ENCODE measurements around the gene SERINC3. TPM values are rescaled to one million over a fixed set of nuclear protein-coding genes. Genes with fewer than 3 reads are reported as not detected.
A peak's percentile ranks its signal among the peaks of the same experiment; 100 is the strongest.

Gene SERINC3
- total and polyA plus RNA-seq, 2 of the 13 experiments (the other 11 are each of a cell fraction or from before 2014, with no cell fraction given): 82.0 to 226 TPM

GRCh38 chr20:44456611-44457010 lies 65.3 kb downstream of the SERINC3 start:
- DNase-seq (ENCODE audit: low spot score) (no peak), FAIRE-seq (no peak), ATAC-seq (no peak)
- in situ Hi-C loops (cut with HindIII; ENCODE audit: extremely low pct_ligation_motif_present, low pct_unique_long_range_greater_than_20kb) (no loop called here), intact Hi-C loops (cut with micrococcal nuclease; ENCODE audit: unreplicated experiment) (no loop called here)
- H2AFZ ChIP-seq (ENCODE audit: low read length): no peak overlapping the region
- 85% methylated on average over 8 of the region's 8 CpGs for WGBS (ENCODE audit: low lambda C conversion rate)
- ChIA-PET CTCF (ENCODE audit: low intra/inter-chr PET ratio, low total read pairs) (no interaction called here), POLR2A (no interaction called here)
- H3K27me3 ChIP-seq (ENCODE audit: control insufficient read depth in 1 of 2, insufficient read depth in 2 of 2, low read length in 2 of 2): no peaks in the 10 kb centered on the region
- H3K4me3 ChIP-seq (replicated peaks in 1 of 3; ENCODE audit: insufficient read depth in 1 of 3, low read depth in 2 of 3, low read length in 3 of 3): no peak overlapping the region
- H3K36me3 ChIP-seq (replicated peaks in 1 of 2; ENCODE audit: control insufficient read depth in 1 of 2, insufficient read depth in 2 of 2, low read length in 2 of 2): no peaks in the 10 kb centered on the region
- no peak overlapping the region for H3K4me2 ChIP-seq (ENCODE audit: low read depth, low read length)
- peaks cover 54% of the 10 kb centered on the region for H3K4me1 ChIP-seq (ENCODE audit: insufficient read depth, low read length)
- no peaks in the 10 kb centered on the region for H4K20me1 ChIP-seq (ENCODE audit: insufficient read depth, low read length)
- TF ChIP-seq CC2D1A (CRISPR knock-in tag; IDR thresholded peaks at IDR 0.05): no peak
- TF ChIP-seq TGIF2 (CRISPR knock-in tag; IDR thresholded peaks at IDR 0.05): no peak
- TF ChIP-seq ZFP36L2 (CRISPR knock-in tag; IDR thresholded peaks at IDR 0.05): no peak
- TF ChIP-seq ZNF678 (CRISPR knock-in tag; IDR thresholded peaks at IDR 0.05): no peak
- TF ChIP-seq ZBED4 (CRISPR knock-in tag; IDR thresholded peaks at IDR 0.05; ENCODE audit: borderline replicate concordance): no peak
- TF ChIP-seq ZNF121 (CRISPR knock-in tag; IDR thresholded peaks at IDR 0.05): no peak
- peak; percentile 93 for TF ChIP-seq ZNF768 (CRISPR knock-in tag; IDR thresholded peaks at IDR 0.05)
- no peak for TF ChIP-seq SNAPC4 (CRISPR knock-in tag; IDR thresholded peaks at IDR 0.05)
- H3K9me3 ChIP-seq (ENCODE audit: low read length): no peaks in the 10 kb centered on the region
- BruUV-seq (replicated peaks): no TSS peak
- H3K79me2 ChIP-seq (ENCODE audit: insufficient read depth, low read length): no peaks in the 10 kb centered on the region
- no peak overlapping the region for H3K27ac ChIP-seq (ENCODE audit: extremely low read length, insufficient read depth, low read length)
- H3K9ac ChIP-seq (ENCODE audit: insufficient read depth, low read depth, low read length): no peak overlapping the region
